Stomach (tissue), 9 donors: ENCODE measurements around the gene LRRC27. TPM values are rescaled to one million over a fixed set of nuclear protein-coding genes. Genes with fewer than 3 reads are reported as not detected.

Experiments
- DNase-seq, 2 donors: peaks; one replicate each; pipeline versions ENCODE4 v3.0.0 to v3.0.0-alpha.2; 2013 to 2019
- H3K27ac ChIP-seq, 5 donors: fragments of 200-600 bp in 4 of 5; sonication (generic) in 4 of 5; one replicate each; pipeline ENCODE4 v1.5.1; 2013 to 2019; ENCODE audit warnings: mild to moderate bottlenecking in 1 of 5, moderate library complexity in 1 of 5
- H3K27me3 ChIP-seq, 3 donors: fragments of 200-600 bp; sonication (generic); one replicate each; pipeline ENCODE4 v1.5.1; 2017 to 2019; ENCODE audit warnings: mixed run types in 1 of 3
- H3K36me3 ChIP-seq, 4 donors: fragments of 200-600 bp; sonication (generic); 1 replicate in 3 of 4; 2 replicates in 1 of 4; pipeline ENCODE4 v1.5.1; 2016 to 2019
- H3K4me1 ChIP-seq, 4 donors: fragments of 200-600 bp; sonication (generic); one replicate each; pipeline ENCODE4 v1.5.1; 2016 to 2019
- H3K4me3 ChIP-seq, 4 donors: fragments of 200-600 bp; sonication (generic) in 3 of 4; one replicate each; pipeline ENCODE4 v1.5.1; 2016 to 2019; ENCODE audit warnings: mild to moderate bottlenecking in 1 of 4
- H3K9me3 ChIP-seq, 4 donors: fragments of 200-600 bp; sonication (generic); one replicate each; pipeline ENCODE4 v1.5.1; 2016 to 2019
- CTCF ChIP-seq, 7 experiments: fragments of 450-650 bp in 4 of 7; fragments of 200-600 bp in 3 of 7; sonication (generic) in 3 of 7; IDR thresholded peaks; one replicate each; pipeline ENCODE4 v1.5.1; 2016 to 2019; ENCODE audit warnings: antibody characterized with exemption in 7 of 7, control low read depth in 2 of 7, mild to moderate bottlenecking in 1 of 7
- EP300 ChIP-seq: sonication (generic); formaldehyde crosslinking; IDR thresholded peaks from one replicate; pipeline ENCODE4 v1.6.1; 2017; ENCODE audit warnings: antibody characterized with exemption
- POLR2A ChIP-seq, 4 donors: fragments of 450-650 bp; IDR thresholded peaks; one replicate each; pipeline ENCODE4 v1.6.1; 2016; ENCODE audit warnings: antibody characterized with exemption in 4 of 4, control low read depth in 2 of 4, mild to moderate bottlenecking in 1 of 4, moderate library complexity in 1 of 4
- POLR2AphosphoS5 ChIP-seq, 3 donors: sonication (generic); formaldehyde crosslinking; IDR thresholded peaks; one replicate each; pipeline ENCODE4 v1.6.1; 2016; ENCODE audit warnings: antibody characterized with exemption in 3 of 3
- WGBS, 5 donors: extraction: QIAGEN DNeasy Blood & Tissue Kit in 3 of 5; methylation state at CpG; one replicate each; pipeline versions ENCODE4 v1.1.5 to v1.1.7; 2013 to 2018; 5-methylcytosine and 5-hydroxymethylcytosine counted together
- intact Hi-C: fragments of 100-400 bp; cut with DNase I; formaldehyde crosslinking; loops from one replicate; pipeline ENCODE4 v1.15.1; 2023; ENCODE audit warnings: low total_unique reads
- polyA plus RNA-seq, 3 donors: library from polyadenylated mRNA; stranded (reverse); fragments of 200-250 nt; gene quantifications; one replicate each; pipeline ENCODE4 v1.2.3, GENCODE V29; 2013
- total RNA-seq, 5 donors: library from RNA; depleted of rRNA; stranded (reverse); fragments of >200 nt; gene quantifications; one replicate each; pipeline versions ENCODE4 v1.1.0 to v1.2.3, GENCODE V29; 2014 to 2016
- donor health status: healthy with polysubstance abuse.
- donor health status: Bipolar disorder and iron deficiency.
- donor health status: healthy.

The LRRC27 gene
- total and polyA plus RNA-seq, 8 donors = 4.2 to 31.3 (median 11.1) TPM

GRCh38 chr10:132310701-132311337, 21.2 kb upstream of the LRRC27 start:
- Histone ChIP-seq H3K4me1 (peaks cover 13 to 23% (median 22%) of the 10 kb centered on the region in 4 donors), H3K9me3 (no peaks in the 10 kb centered on the region), H3K27me3 (peaks cover 0 to 30% (median 0%) of the 10 kb centered on the region in 3 donors), H3K4me3 (no peak overlapping the region), H3K27ac (no peak overlapping the region), H3K36me3 (no peaks in the 10 kb centered on the region)
- 74 to 81% (median 78%) methylated on average over 17 of the region's 17 CpGs for WGBS, 5 donors
- intact Hi-C loops = no loop called here
- TF ChIP-seq POLR2A (IDR thresholded peaks at IDR 0.05) (no peak), EP300 (no peak), CTCF (IDR thresholded peaks at IDR 0.05) (no peak), POLR2AphosphoS5 (IDR thresholded peaks at IDR 0.05) (no peak)
- no peak for DNase-seq

GRCh38 chr10:132311338-132311939, 20.6 kb upstream of the LRRC27 start:
- TF ChIP-seq CTCF (IDR thresholded peaks at IDR 0.05) = peak in 1 of 7 experiments; percentile 2
- TF ChIP-seq EP300 = no peak
- no peak for TF ChIP-seq POLR2AphosphoS5 (IDR thresholded peaks at IDR 0.05)
- TF ChIP-seq POLR2A (IDR thresholded peaks at IDR 0.05) = no peak
- H3K9me3 ChIP-seq = no peaks in the 10 kb centered on the region
- H3K27ac ChIP-seq = no peak overlapping the region
- peak in 1 of 2 donors; percentile 79 for DNase-seq
- H3K36me3 ChIP-seq = no peaks in the 10 kb centered on the region
- 42 to 68% (median 53%) methylated on average over 14 to 18 of the region's 18 CpGs for WGBS, 5 donors
- H3K4me3 ChIP-seq = no peak overlapping the region
- H3K4me1 ChIP-seq = peaks cover 13 to 21% (median 19%) of the 10 kb centered on the region in 4 donors
- H3K27me3 ChIP-seq = peaks cover 0 to 28% (median 0%) of the 10 kb centered on the region in 3 donors
- intact Hi-C loops = no loop called here

- Histone ChIP-seq H3K27me3 (peaks cover 0 to 19% (median 0%) of the 10 kb centered on the region in 3 donors), H3K9me3 (no peaks in the 10 kb centered on the region), H3K4me3 (no peak overlapping the region), H3K27ac (no peak overlapping the region), H3K4me1 (peaks cover 7 to 10% (median 8%) of the 10 kb centered on the region in 4 donors), H3K36me3 (no peaks in the 10 kb centered on the region)
- 89 to 93% (median 91%) methylated on average over 12 of the region's 12 CpGs for WGBS, 5 donors
- intact Hi-C loops = no loop called here
- TF ChIP-seq CTCF (IDR thresholded peaks at IDR 0.05) (no peak), EP300 (no peak), POLR2A (IDR thresholded peaks at IDR 0.05) (no peak), POLR2AphosphoS5 (IDR thresholded peaks at IDR 0.05) (no peak)
- no peak for DNase-seq
These were observed 18.7 kb upstream of the LRRC27 start for GRCh38 chr10:132313305-132313704.

DNA sequence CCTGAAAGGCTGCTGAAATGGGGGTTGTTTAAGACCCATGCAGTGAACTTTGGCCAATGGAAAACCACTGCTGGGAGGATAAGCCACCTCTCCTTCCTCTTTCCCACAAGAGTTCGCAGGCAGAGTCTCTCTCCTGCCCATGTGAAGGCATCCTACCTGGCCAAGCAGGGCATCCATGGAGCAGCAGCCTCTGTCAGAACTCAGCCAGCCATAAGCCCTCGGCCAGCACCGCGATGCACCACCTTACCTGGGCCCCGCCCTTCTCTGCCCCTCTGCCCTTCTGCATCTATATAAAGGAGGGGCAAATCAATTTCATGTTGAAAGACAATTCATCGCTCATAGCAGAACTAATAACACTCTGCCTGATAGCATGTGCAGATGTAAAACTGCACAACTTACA, 18.1 kb upstream of the LRRC27 start:
- peaks cover 2 to 4% (median 3%) of the 10 kb centered on the region in 4 donors for H3K4me1 ChIP-seq
- WGBS, 5 donors = 89 to 96% (median 93%) methylated on average over 6 of the region's 6 CpGs
- intact Hi-C loops = no loop called here
- DNase-seq = no peak
- no peak overlapping the region for H3K27ac ChIP-seq
- H3K36me3 ChIP-seq = no peaks in the 10 kb centered on the region
- no peak overlapping the region for H3K4me3 ChIP-seq
- TF ChIP-seq POLR2AphosphoS5 (IDR thresholded peaks at IDR 0.05) (no peak), CTCF (IDR thresholded peaks at IDR 0.05) (no peak)
- H3K9me3 ChIP-seq = no peaks in the 10 kb centered on the region
- peaks cover 0 to 14% (median 0%) of the 10 kb centered on the region in 3 donors for H3K27me3 ChIP-seq
